Left lung (tissue), 10 donors: Measurements from ENCODE around the gene TRPM4. TPM values are rescaled to one million over a fixed set of nuclear protein-coding genes. Genes with fewer than 3 reads are reported as not detected.

Experiments
- ATAC-seq: fragments of 200-7000 bp; cut with Tn5 transposase; one replicate; pipeline ENCODE4 v1.9.1; 2020; ENCODE audit warnings: moderate library complexity
- DNase-seq, 4 donors: peaks; one replicate each; pipeline ENCODE4 v3.0.0-alpha.2; 2013 to 2020
- H3K27ac ChIP-seq, 2 donors: fragments of 200-600 bp; sonication (generic) in 1 of 2; one replicate each; pipeline versions ENCODE4 v1.5.0 to v1.8.0; 2020 to 2021
- H3K27me3 ChIP-seq, 2 donors: fragments of 200-600 bp; sonication (generic) in 1 of 2; one replicate each; pipeline versions ENCODE4 v1.5.0 to v1.8.0; 2020 to 2021
- H3K36me3 ChIP-seq, 2 donors: fragments of 200-600 bp; sonication (generic) in 1 of 2; one replicate each; pipeline versions ENCODE4 v1.5.0 to v1.8.0; 2020 to 2021
- H3K4me1 ChIP-seq, 2 donors: fragments of 200-600 bp; one replicate each; pipeline ENCODE4 v1.8.0; 2021
- H3K4me3 ChIP-seq, 2 donors: fragments of 200-600 bp; sonication (generic) in 1 of 2; one replicate each; pipeline versions ENCODE4 v1.5.0 to v1.8.0; 2020 to 2021; ENCODE audit warnings: mild to moderate bottlenecking in 1 of 2
- H3K9me3 ChIP-seq, 2 donors: fragments of 200-600 bp; sonication (generic) in 1 of 2; one replicate each; pipeline versions ENCODE4 v1.5.0 to v1.8.0; 2020 to 2021
- CTCF ChIP-seq, 2 donors: fragments of 200-600 bp; sonication (generic) in 1 of 2; IDR thresholded peaks; one replicate each; pipeline versions ENCODE4 v1.5.0 to v1.8.0; 2021; ENCODE audit warnings: antibody characterized with exemption in 2 of 2
- intact Hi-C, 2 donors: fragments of 100-400 bp; cut with DNase I; formaldehyde crosslinking; loops; one replicate each; pipeline versions ENCODE4 v1.11.2 to v1.14.2; 2022
- polyA plus RNA-seq, 6 donors: library from polyadenylated mRNA; unstranded; fragments of 120-200 nt; gene quantifications; one replicate each; pipeline ENCODE4 v1.2.1, GENCODE V29; 2013; ENCODE audit not compliant: insufficient read length in 6 of 6
- total RNA-seq, 2 donors: library from RNA; stranded (reverse); fragmentation: NEBNext Ultra II Directional; extraction: Animal tissue kit (Norgen Biotek cat#: 25700); gene quantifications; one replicate each; pipeline ENCODE4 v1.2.1, GENCODE V29; 2021
- donor health status: DM: no; HTN: yes; CAD: no.
- donor health status: DM: no; HTN: no; CAD: no.

TRPM4 gene
- total and polyA plus RNA-seq, 8 donors, result 14.3 to 61.7 (median 29.7) TPM

GRCh38 chr19:49255674-49256073 lies 98.1 kb downstream of the TRPM4 start:
- Histone ChIP-seq H3K4me1 (no peaks in the 10 kb centered on the region), H3K4me3 (no peak overlapping the region), H3K27me3 (no peaks in the 10 kb centered on the region), H3K27ac (no peak overlapping the region), H3K36me3 (no peaks in the 10 kb centered on the region), H3K9me3 (peaks cover 0 to 21% of the 10 kb centered on the region in 2 donors)
- no peak for TF ChIP-seq CTCF (IDR thresholded peaks at IDR 0.05)
- DNase-seq, result no peak
- intact Hi-C loops, result no loop called here
- no peak for ATAC-seq

- Histone ChIP-seq H3K4me3 (no peak overlapping the region), H3K36me3 (no peaks in the 10 kb centered on the region), H3K9me3 (peaks cover 0 to 21% of the 10 kb centered on the region in 2 donors), H3K4me1 (no peaks in the 10 kb centered on the region), H3K27me3 (peaks cover 0 to 4% of the 10 kb centered on the region in 2 donors), H3K27ac (no peak overlapping the region)
- intact Hi-C loops, result no loop called here
- no peak for ATAC-seq
- no peak for TF ChIP-seq CTCF (IDR thresholded peaks at IDR 0.05)
- no peak for DNase-seq
Observed at GRCh38 chr19:49256691-49257090, 99.1 kb downstream of the TRPM4 start.

Other genes starting within 250 kb of the TRPM4 start
- 1 to 10 TPM; 3.3 to 4.1 TPM for gene DHDH, start 224.1 kb upstream of the TRPM4 start, total RNA-seq
- gene DHDH, start 224.1 kb upstream of the TRPM4 start, polyA plus RNA-seq, result 1 to 10 TPM in 5 of 6 donors, under 1 TPM in 1; 0.86 to 2.4 (median 1.8) TPM
- gene BAX, start 202.9 kb upstream of the TRPM4 start, total RNA-seq, result 100 to 1,000 TPM; 130 to 141 TPM
- 10 to 100 TPM; 47.7 to 69.7 (median 60.8) TPM for gene BAX, start 202.9 kb upstream of the TRPM4 start, polyA plus RNA-seq
- gene FTL, start 192.5 kb upstream of the TRPM4 start, total RNA-seq, result 1,000 to 10,000 TPM; 8,739 to 9,329 TPM
- 1,000 to 10,000 TPM; 1,119 to 1,450 (median 1,279) TPM for gene FTL, start 192.5 kb upstream of the TRPM4 start, polyA plus RNA-seq
- 10 to 100 TPM; 42.5 to 49.0 TPM for gene GYS1, start 164.5 kb upstream of the TRPM4 start, total RNA-seq
- gene GYS1, start 164.5 kb upstream of the TRPM4 start, polyA plus RNA-seq, result 10 to 100 TPM; 45.2 to 56.3 (median 50.0) TPM
- 10 to 100 TPM; 46.6 to 66.6 TPM for gene RUVBL2, start 163.9 kb upstream of the TRPM4 start, total RNA-seq
- 10 to 100 TPM; 67.9 to 83.7 (median 76.8) TPM for gene RUVBL2, start 163.9 kb upstream of the TRPM4 start, polyA plus RNA-seq
- not detected for gene LHB, start 140.7 kb upstream of the TRPM4 start, total RNA-seq
- gene LHB, start 140.7 kb upstream of the TRPM4 start, polyA plus RNA-seq, result under 1 TPM in 2 of 6 donors, not detected in 4; 0.31 to 0.57 TPM
- not detected for gene CGB3, start 133.5 kb upstream of the TRPM4 start, total RNA-seq
- gene CGB3, start 133.5 kb upstream of the TRPM4 start, polyA plus RNA-seq, result under 1 TPM in 1 of 6 donors, not detected in 5; 0.81 TPM
- gene CGB2, start 125.9 kb upstream of the TRPM4 start, total RNA-seq, result not detected
- not detected for gene CGB2, start 125.9 kb upstream of the TRPM4 start, polyA plus RNA-seq
- gene CGB1, start 120.9 kb upstream of the TRPM4 start, total RNA-seq, result not detected
- not detected for gene CGB1, start 120.9 kb upstream of the TRPM4 start, polyA plus RNA-seq
- under 1 TPM in 1 of 2 donors, not detected in 1; 0.50 TPM for gene CGB5, start 113.9 kb upstream of the TRPM4 start, total RNA-seq
- gene CGB5, start 113.9 kb upstream of the TRPM4 start, polyA plus RNA-seq, result not detected
- gene CGB8, start 108.7 kb upstream of the TRPM4 start, total RNA-seq, result not detected
- gene CGB8, start 108.7 kb upstream of the TRPM4 start, polyA plus RNA-seq, result under 1 TPM in 1 of 6 donors, not detected in 5; 0.89 TPM
- gene CGB7, start 100.0 kb upstream of the TRPM4 start, total RNA-seq, result under 1 TPM; 0.09 to 0.34 TPM
- under 1 TPM; 0.11 to 0.69 (median 0.18) TPM for gene CGB7, start 100.0 kb upstream of the TRPM4 start, polyA plus RNA-seq
- gene NTF4, start 93.0 kb upstream of the TRPM4 start, total RNA-seq, result 1 to 10 TPM; 2.1 to 6.2 TPM
- gene NTF4, start 93.0 kb upstream of the TRPM4 start, polyA plus RNA-seq, result 1 to 10 TPM in 2 of 6 donors, under 1 TPM in 4; 0.63 to 1.6 (median 0.78) TPM
- not detected for gene KCNA7, start 85.1 kb upstream of the TRPM4 start, total RNA-seq
- gene KCNA7, start 85.1 kb upstream of the TRPM4 start, polyA plus RNA-seq, result under 1 TPM in 5 of 6 donors, not detected in 1; 0.04 to 0.12 (median 0.06) TPM
- gene SNRNP70, start 72.3 kb upstream of the TRPM4 start, total RNA-seq, result 100 to 1,000 TPM; 161 to 173 TPM
- 100 to 1,000 TPM; 270 to 371 (median 354) TPM for gene SNRNP70, start 72.3 kb upstream of the TRPM4 start, polyA plus RNA-seq
- 1 to 10 TPM; 6.5 to 6.9 TPM for gene LIN7B, start 43.4 kb upstream of the TRPM4 start, total RNA-seq
- gene LIN7B, start 43.4 kb upstream of the TRPM4 start, polyA plus RNA-seq, result 10 to 100 TPM in 2 of 6 donors, 1 to 10 TPM in 4; 7.3 to 12.5 (median 9.2) TPM
- gene C19orf73, start 38.6 kb upstream of the TRPM4 start, total RNA-seq, result 1 to 10 TPM; 1.7 to 2.1 TPM
- under 1 TPM in 4 of 6 donors, not detected in 2; 0.23 to 0.51 (median 0.25) TPM for gene C19orf73, start 38.6 kb upstream of the TRPM4 start, polyA plus RNA-seq
- 1 to 10 TPM; 6.6 to 7.5 TPM for gene PPFIA3, start 38.2 kb upstream of the TRPM4 start, total RNA-seq
- gene PPFIA3, start 38.2 kb upstream of the TRPM4 start, polyA plus RNA-seq, result 1 to 10 TPM; 5.9 to 9.9 (median 7.7) TPM
- 1 to 10 TPM in 1 of 2 donors, under 1 TPM in 1; 0.26 to 1.5 TPM for gene HRC, start 2.4 kb upstream of the TRPM4 start, total RNA-seq
- 10 to 100 TPM in 4 of 6 donors, 1 to 10 TPM in 2; 8.4 to 16.4 (median 11.1) TPM for gene HRC, start 2.4 kb upstream of the TRPM4 start, polyA plus RNA-seq
- gene SLC6A16, start 167.4 kb downstream of the TRPM4 start, total RNA-seq, result 1 to 10 TPM in 1 of 2 donors, under 1 TPM in 1; 0.52 to 1.0 TPM
- gene SLC6A16, start 167.4 kb downstream of the TRPM4 start, polyA plus RNA-seq, result 1 to 10 TPM; 2.5 to 6.2 (median 4.3) TPM
- gene CD37, start 177.6 kb downstream of the TRPM4 start, total RNA-seq, result 10 to 100 TPM; 59.0 to 83.2 TPM
- 10 to 100 TPM; 36.5 to 55.9 (median 52.4) TPM for gene CD37, start 177.6 kb downstream of the TRPM4 start, polyA plus RNA-seq
- 10 to 100 TPM; 36.3 to 50.5 TPM for gene TEAD2, start 204.6 kb downstream of the TRPM4 start, total RNA-seq
- 100 to 1,000 TPM; 108 to 136 (median 123) TPM for gene TEAD2, start 204.6 kb downstream of the TRPM4 start, polyA plus RNA-seq
- gene DKKL1, start 206.1 kb downstream of the TRPM4 start, total RNA-seq, result 1 to 10 TPM in 1 of 2 donors, not detected in 1; 1.0 TPM
- gene DKKL1, start 206.1 kb downstream of the TRPM4 start, polyA plus RNA-seq, result 1 to 10 TPM; 3.4 to 5.5 (median 4.6) TPM
- 1 to 10 TPM in 1 of 2 donors, under 1 TPM in 1; 0.84 to 3.6 TPM for gene KASH5, start 230.5 kb downstream of the TRPM4 start, total RNA-seq
- not detected for gene KASH5, start 230.5 kb downstream of the TRPM4 start, polyA plus RNA-seq